ENCODE data around the gene BET1L.
A peak's percentile ranks its signal among the peaks of the same experiment; 100 is the strongest.
"Not testable (repeated sequence)": the region's sequence is repeated elsewhere in the genome, so short reads cannot be mapped to it uniquely, and the experiment has no call there.

The BET1L gene

DNA sequence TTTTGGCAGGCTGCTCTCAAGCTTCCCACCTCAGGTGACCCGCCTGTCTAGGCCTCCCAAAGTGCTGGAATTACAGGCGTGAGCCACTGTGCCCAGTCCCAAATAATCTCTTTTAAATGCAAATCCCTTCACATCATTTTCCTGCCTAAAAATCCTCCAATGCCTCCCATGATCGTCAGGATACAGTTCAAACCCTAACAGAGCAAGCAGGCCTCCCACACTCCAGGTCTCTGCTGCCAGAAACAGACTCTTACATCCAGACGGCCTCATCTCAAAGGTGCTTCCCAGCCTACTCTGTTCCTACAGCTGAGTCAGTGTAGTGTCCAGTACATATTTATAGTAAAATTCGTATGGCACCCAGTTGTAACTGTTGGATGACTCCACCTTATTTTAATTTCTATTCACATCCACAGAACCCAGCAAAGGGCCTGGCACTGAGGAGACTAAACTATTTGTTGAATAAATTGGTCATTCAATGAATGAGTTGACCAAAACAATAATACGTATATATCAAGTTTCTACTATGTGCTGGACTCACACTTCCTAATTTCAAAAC is 20.7 kb upstream of the BET1L start:
- DNase-seq, result no peak

DNA sequence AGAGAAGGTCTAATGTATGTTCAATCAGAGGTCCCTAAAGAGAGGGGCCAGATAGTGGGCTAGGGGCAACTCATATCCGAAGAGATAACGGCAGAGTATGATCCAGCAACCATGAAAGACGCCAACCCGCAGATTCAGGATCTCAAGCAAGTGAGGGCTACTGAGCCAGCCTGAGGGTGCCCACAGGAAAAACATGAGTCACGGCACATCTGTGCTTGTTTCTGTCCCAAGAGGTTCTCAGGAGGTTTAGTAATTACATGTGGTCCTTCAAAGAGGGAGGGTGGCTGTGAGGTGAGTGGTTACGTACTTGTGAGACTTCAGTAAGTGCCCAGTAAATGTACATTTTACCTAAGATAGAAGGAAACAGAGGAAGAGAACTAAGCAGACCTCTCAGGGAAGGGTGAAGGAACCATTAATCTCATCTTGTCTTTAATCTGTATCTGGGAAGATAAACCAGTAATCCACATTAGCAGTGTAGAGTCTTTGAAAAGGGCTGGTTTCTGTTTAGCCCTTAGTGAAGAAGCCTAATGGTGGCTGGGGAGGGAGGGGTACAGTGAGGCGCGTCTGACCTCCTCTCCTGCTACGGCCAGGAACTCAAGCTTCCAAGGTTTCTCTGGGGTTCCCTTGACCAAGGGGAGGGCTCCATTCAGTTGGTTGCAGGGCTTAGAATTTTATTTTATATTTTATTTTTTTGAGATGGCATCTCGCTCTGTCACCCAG is 18.7 kb upstream of the BET1L start:
- DNase-seq, result no peak

DNA sequence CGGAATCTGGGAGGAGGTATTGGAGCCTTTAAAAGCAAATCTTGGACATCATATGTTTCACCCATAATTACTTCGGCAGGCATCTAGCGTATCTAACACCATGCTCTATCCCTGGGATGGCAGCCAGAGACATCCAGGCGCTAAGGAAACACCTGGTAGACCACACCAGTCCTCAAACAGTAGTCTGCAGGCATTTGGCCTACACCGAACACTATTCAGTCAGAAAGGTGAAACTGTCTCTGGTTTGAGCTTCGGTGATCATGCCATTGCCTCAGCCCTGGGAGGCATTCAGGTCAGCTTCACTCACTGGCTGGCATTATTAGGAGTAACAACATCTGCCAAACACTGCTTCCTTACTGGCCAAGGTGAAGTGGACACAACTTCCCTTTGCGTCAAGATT is 17.2 kb upstream of the BET1L start:
- DNase-seq, result no peak

DNA sequence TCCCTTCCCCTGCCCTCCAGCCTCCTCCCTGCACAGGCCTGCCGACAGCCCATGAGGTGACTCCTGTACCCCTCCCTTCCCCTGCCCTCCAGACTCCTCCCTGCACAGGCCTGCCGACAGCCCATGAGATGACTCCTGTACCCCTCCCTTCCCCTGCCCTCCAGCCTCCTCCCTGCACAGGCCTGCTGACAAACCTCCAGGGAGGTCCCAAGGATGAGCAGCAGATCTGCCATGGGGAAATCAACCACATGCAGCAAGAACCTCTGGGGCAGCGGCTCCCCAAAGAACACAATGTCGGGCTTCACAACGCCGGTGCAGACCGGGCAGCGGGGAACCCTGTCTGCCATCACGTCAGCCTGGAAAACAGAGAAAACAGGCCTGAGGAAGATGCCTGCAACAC is 16.7 kb upstream of the BET1L start:
- DNase-seq, result no peak

DNA sequence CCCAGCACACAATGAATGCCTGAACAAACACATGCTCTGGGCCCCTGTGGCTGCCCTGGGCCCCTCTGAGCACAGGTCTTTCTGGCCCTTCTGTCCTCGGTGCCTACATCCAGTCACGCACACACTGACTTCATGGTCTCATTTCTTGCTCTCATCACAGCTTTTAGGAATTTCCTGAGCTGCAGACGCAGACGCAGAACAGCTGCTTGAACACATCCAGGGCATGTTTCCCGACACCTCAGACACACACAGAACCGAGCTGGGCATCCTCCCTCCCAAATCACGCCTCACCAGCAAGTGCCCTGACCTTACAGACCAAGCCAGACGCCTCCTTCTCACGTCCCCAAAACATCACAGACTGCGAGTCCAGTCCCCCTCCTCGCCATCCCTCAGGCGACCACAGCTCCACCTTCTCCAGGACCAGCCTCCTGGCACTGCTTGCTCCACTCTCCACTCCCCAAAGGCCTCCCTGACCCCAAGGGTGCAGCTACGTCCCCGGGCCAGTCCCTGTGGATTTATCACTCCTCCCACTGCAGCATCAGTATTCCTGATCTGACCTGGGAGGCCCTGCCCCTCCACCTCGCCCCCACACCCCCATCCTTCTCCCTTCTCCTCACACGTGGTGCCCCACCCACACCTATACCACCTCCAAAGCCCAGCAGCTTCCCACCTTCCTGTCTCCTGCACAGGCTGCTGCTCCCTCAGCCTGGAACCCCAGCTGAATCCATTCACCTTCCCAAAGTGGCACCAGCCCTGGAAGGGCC is 16.0 kb upstream of the BET1L start:
- DNase-seq, result no peak

DNA sequence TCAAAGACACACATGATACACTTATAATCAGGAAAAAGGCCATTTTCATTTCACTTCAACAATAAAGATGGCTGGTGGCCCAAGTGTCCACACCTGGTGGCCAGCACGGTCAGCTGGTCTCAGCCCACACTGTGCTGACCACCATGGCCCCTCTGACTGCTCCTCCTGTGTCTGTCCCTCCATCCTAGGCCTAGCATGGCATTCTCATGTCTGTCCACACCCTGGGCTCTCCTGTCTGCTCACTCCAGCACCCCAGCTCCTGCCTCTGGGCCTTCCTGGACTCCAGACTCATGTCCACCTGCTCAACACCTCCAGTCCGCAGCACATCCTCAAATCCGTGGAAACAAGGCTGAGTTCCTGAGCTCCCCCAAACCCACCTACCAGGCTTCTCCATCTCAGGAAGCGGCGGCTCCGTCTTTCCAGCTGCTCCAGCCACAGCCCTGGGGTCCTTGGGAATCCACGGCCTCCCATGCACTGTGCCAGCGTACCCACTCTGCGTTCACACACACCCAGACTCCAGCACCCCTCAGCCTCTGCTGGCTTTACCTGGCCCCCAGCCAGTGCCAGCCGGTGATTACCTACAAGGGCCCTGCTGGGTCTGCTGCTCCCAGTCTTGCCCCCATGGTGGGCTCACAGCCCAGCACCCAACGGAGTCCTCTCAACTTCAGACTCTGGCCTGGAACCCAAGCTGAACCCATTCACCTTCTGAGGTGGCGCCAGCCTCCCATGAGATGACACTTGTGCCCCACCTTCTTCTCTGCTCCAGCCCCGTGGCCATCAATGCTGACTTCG is 15.0 kb upstream of the BET1L start:
- no peak for DNase-seq

DNA sequence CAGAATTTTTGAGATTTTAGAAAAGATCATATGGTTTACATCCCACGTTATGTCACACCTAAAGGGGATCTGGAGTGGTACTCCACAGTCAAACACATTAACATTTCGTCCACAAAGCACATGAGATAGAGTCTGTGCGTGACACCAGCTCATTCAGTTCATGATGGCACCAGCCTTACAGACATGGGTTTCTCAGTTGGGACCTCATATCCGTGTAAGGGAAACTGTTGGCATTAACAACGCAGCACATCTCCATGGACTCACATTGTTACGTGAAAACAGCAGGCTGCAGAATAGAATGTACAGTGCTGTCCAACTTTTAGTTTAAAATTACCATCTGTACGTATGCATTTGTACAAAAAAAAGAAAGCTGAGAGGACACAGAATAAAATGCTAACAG is 14.3 kb upstream of the BET1L start:
- no peak for DNase-seq

DNA sequence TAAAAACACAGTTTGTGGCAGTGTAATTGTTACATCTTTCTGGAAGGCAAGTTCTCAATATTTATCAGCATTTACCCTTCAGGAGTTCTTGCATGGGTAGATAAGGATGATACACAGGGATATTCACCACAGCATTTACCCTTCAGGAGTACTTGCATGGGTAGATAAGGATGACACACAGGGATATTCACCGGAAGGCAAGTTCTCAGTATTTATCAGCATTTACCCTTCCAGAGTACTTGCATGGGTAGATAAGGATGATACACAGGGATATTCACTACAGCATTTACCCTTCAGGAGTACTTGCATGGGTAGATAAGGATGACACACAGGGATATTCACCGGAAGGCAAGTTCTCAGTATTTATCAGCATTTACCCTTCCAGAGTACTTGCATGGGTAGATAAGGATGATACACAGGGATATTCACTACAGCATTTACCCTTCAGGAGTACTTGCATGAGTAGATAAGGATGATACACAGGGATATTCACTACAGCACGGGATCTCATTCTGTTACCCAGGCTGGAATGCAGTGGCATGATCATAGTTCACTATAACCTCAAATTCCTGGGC is 13.5 kb upstream of the BET1L start:
- not testable (repeated sequence) for DNase-seq

DNA sequence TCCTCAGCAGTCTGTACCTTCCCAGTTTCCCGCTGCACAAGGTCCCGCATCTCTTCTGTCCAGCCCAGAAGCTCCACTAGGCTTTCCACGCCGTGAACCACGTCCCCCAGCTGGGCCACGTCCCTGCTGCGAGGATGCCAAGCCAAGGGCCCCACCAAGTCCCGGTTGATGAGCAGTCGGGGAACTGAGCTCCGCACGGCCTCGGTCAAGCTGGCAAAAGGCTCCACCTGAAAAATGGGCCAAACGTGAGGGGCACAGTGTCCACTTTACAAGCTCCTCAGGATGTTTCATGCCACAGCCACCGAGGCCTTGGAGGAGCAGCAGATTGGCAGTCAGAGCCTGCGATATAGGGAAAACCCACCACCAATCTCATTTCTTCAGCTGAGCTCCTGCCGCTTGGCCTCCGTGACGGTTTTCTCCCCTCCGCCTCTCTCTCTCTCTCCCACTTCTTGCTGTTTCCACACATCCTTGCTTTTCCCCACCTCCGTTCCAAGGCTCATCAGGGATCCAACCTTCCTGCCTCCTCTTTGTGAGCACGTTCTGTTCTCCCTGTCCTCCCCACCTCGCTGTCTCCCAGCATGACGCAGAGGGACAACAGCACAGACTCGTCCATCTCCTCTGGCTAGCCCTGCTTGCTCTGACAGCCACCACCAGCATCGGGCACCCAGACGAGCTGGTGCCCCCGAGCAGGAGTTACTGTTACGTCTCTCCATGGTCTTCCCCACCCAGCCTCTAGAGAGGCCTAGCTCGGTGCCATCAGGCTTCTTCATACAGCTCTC is 11.8 kb upstream of the BET1L start:
- no peak for DNase-seq

DNA sequence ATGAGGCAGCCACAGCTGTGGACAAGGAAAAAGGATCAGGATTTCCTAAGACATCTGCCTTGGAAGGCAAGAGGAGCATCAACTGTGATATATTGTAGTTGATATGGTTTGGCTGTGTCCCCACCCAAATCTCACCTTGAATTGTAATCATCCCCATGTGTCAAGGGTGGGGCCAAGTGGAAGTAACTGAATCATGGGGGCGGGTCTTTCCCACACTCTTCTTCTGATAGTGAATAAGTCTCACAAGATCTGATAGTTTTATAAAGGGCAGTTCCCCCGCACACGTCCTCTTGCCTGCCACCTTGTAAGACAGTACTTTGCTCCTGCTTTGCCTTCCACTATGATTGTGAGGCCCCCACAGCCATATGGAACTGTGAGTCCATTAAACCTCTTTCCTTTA is 10.5 kb upstream of the BET1L start:
- no peak for DNase-seq

DNA sequence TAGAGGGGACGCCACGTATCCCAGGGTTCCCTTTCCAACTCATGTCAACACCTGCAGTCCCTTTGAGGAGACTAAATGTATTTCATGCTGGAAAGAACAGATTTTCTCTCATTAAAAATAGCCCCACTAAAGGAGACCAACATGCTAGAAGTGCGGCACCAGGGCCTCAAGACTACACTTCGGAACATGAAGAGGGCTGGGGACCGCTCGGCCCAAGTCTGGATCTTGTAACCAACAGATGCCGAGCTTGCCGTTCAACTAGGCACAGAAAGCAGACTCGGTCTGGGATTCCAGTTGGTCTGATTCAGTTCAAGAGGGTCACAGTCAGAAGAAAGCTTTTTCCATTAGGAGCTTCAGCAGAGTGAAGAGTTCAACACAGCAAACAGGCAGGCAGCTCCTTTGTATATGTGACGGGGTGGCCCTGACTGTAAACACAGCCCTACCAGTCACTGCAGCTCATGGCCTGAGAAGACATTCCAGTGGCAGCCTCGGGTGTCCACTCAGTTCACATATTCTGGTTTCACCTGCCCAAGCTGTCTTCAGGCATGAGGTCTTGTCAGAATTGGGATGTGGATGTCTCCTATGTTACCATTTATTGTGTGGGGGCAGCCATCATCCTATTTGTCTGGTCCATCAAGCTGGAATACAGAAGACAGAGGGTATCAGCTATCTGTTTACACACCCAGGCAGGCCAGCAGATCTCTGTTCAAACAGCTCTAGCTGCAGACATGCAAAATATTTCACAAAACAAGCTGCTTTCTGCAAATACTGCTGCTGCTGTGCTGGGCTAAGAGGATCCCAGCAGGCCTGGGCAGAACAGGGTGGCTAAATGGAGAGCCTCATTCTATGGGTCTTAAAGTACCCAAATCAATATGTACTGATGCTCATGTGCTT is 9.1 kb upstream of the BET1L start:
- DNase-seq, result no peak

DNA sequence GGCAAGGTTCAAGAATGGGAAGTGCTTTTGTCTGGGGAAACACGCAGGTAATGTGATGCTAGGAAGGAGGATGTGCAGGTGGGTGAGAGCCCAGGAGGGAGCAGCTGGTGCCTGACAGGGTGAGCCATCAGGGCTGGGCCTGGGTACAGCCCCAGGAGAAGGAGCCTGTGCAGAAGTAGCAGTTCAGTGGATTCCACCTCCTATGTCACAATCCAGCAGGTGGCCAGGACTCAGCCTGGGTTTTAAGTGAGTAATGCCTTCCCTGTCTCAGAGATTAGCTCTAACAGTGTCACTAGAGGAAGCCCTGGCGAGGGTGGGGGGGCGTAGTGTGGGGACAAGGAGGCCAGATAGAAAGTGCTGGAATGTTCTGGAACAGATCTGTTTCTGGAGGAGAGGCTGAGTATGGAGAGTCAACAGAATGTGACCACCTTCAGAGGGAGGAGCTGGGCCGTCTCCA is 8.4 kb upstream of the BET1L start:
- DNase-seq, result no peak

DNA sequence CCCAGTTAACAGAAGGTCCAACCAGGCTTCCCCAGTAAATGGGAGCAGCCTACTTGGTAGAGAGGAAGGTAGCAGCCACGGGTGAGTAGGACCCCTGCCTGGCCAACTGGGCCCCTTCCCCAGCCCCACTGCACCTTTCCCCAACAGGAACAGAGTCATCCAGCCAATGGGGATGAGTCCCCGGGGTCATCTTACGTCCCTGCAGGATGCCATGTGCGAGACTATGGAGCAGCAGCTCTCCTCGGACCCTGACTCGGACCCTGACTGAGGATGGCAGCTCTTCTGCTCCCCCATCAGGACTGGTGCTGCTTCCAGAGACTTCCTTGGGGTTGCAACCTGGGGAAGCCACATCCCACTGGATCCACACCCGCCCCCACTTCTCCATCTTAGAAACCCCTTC is 6.9 kb upstream of the BET1L start:
- no peak for DNase-seq

DNA sequence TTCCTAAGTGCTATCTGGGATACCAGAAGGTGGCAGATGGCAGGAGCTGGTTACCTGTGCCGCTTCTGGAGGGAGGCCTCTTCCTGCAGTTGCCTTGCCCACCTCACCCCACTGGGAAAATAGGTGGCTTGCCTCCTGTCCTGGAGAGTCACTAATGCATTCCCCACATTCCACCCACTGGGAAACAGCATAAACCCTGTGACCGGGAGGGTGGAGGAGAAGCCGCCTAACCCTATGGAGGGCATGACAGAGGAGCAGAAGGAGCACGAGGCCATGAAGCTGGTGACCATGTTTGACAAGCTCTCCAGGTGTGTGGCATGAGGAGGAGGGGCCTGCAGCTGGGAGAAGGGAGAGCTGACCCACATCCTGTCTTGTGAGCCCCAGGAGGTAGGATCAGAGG is 5.9 kb upstream of the BET1L start:
- DNase-seq, result no peak

DNA sequence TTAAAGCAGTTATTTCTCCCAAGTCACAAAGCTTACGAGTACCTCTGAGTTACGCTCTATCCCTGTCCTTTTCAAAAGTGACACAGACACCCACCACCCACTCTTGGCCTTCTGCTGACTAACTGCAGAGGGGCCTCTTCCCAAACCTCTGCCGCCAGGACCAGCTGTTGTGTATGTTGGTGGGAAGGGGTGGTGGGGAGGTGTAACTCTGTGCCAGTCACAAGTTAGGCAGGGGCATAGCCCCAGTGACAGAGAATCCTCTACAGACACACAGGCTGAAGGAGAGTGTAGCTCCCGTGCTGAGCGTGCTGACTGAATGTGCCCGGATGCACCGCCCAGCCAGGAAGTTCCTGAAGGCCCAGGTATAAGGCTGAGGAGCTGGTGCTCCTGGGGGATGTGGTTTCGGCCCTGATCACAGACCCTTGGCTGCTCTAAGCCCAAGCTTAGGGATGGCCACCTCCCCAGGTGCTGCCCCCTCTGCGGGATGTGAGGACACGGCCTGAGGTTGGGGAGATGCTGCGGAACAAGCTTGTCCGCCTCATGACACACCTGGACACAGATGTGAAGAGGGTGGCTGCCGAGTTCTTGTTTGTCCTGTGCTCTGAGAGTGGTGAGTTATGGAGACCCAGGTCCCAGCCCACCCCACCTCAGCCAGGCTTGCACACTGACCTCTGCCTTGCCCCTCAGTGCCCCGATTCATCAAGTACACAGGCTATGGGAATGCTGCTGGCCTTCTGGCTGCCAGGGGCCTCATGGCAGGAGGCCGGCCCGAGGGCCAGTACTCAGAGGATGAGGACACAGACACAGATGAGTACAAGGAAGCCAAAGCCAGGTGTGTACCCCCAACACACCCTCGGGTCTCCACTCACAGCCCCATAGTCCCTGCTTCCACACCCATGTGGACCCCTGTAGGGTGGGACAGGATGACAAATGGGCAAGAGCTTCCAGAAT is 5.2 kb upstream of the BET1L start:
- DNase-seq, result no peak

DNA sequence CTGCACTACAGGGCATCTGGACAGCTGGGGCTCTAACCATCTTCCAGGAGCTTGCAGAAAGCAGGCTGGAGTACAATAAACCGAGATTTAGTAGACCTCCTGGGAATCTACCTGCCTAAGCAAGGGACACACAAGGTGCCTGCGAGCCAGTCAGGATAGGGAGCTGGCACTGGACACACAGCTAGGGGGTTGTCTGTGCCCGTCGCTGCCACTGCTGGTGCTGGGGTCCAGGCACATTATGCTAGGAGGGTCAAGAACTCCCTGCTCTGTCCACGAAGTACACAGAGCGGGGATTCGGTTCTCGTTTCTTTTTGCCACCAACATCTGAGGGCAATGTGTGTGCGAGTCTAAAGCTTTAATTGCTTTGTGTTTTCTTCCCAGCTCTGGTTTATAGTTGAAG is 4.5 kb upstream of the BET1L start:
- no peak for DNase-seq

DNA sequence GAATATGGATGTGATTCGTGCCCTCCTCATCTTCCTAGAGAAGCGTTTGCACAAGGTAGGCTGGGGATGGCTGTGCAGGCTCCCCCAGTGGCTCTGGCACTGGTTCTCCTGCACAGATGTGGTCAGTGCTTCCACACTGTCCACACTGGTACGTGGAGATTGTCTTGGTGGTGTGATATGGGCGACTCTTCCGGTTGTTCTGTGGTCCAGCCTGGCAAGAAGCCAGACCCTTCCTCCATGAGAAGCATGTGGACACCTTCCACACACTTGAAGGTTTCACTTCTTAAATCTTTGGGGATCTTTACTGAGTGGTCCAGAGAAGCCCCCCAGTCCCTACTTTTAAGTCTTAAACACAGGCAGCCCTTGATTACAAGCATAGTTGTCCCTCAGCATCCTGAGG is 4.1 kb upstream of the BET1L start:
- DNase-seq, result no peak

DNA sequence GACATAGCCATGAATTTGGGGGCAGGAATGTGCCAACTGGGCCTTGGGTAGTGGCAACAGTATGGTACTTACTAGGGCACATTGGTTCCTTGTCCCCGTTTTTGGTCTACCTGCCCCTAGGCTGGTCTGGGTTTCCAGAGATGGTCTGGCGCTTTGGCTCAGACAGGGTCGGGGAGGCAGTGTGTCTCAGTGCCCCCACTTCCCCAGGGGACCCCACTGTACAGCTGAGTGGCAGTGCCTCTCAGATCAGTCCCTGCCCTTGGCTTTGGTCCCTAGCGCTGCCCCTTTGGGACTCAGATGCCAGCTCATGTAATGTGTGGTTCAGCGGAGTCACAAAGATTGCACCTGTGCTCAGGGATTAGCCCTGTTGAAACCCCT is 3.6 kb upstream of the BET1L start:
- no peak for DNase-seq

DNA sequence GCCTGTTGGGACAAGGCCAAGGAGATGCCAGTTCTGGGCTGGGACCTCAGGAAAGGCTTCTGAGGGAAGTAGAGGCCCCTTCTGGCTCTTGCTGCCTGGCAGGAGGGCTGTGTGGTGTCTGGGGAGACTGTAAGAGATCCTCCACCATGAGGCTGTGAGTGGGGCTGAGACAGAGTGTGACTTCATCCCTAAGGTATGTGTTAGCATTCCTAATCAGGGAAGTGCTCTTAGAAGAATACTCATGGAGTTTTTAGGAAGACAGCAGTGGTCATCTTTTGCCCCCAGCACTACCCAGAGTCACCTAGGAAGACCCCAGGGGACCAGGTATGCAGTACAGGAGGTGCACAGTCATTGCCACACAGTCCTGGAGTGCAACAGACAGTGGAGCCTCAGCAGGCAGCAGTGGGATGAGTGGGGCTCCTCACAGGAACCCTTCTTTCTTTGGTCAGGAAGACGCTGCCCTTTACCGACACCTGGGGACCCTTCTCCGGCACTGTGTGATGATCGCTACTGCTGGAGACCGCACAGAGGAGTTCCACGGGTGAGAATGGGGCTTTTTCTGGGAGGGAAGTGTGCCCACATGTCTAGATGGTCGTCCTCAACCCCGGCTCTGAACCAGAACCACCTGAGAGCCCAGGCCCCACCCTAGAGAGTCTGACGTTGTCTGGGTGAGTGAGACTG is 3.1 kb upstream of the BET1L start:
- DNase-seq, result peak; percentile 82
